ENCODE data around the gene TUBG1.
A peak's percentile ranks its signal among the peaks of the same experiment; 100 is the strongest.

The TUBG1 gene

GRCh38 chr17:42609182-42609813, at the start of gene TUBG1, which contains the start of gene RETREG3:
TSS of gene TUBG1 (plus strand) at chr17:42609683. CDS start at chr17:42609738, 55 bp downstream.
TSS of gene RETREG3 (minus strand) at chr17:42609374. CDS start at chr17:42609324, 50 bp downstream.
- peak; percentile 96 for DNase-seq

- DNase-seq: no peak
Observed at GRCh38 chr17:42560246-42560645, 49.2 kb upstream of the TUBG1 start.

- DNase-seq: peak; percentile 90
Observed at GRCh38 chr17:42561897-42562387, 47.5 kb upstream of the TUBG1 start, which contains the start of gene COASY. TSS of gene COASY (plus strand) at chr17:42562148. CDS start at chr17:42562623, 475 bp downstream.

GRCh38 chr17:42562388-42563142, 46.9 kb upstream of the TUBG1 start:
- no peak for DNase-seq

- no peak for DNase-seq
Observed at GRCh38 chr17:42563143-42563509, 46.4 kb upstream of the TUBG1 start.

- no peak for DNase-seq
Observed at GRCh38 chr17:42563543-42563942, 45.9 kb upstream of the TUBG1 start.

- no peak for DNase-seq
Observed at GRCh38 chr17:42563950-42564349, 45.5 kb upstream of the TUBG1 start.

- no peak for DNase-seq
Observed at GRCh38 chr17:42564815-42565522, 44.5 kb upstream of the TUBG1 start.

GRCh38 chr17:42565523-42566214, 43.8 kb upstream of the TUBG1 start:
- no peak for DNase-seq

- no peak for DNase-seq
Observed at GRCh38 chr17:42566215-42566882, 43.1 kb upstream of the TUBG1 start.

GRCh38 chr17:42566883-42567573, 42.5 kb upstream of the TUBG1 start, which contains the start of gene MLX:
TSS of gene MLX (plus strand) at chr17:42567100. CDS start at chr17:42567125, 25 bp downstream.
- peak; percentile 86 for DNase-seq

GRCh38 chr17:42568341-42569111, 41.0 kb upstream of the TUBG1 start:
- DNase-seq: no peak

GRCh38 chr17:42571435-42572225, 37.9 kb upstream of the TUBG1 start:
- DNase-seq: no peak

GRCh38 chr17:42573095-42573494, 36.4 kb upstream of the TUBG1 start:
- no peak for DNase-seq

- no peak for DNase-seq
Observed at GRCh38 chr17:42574463-42574862, 35.0 kb upstream of the TUBG1 start.

- DNase-seq: no peak
Observed at GRCh38 chr17:42577140-42577531, 32.3 kb upstream of the TUBG1 start.

- DNase-seq: peak; percentile 86
Observed at GRCh38 chr17:42577532-42578281, 31.8 kb upstream of the TUBG1 start, which contains the start of gene PSMC3IP. TSS of gene PSMC3IP (minus strand) at chr17:42577729. CDS start at chr17:42577686, 43 bp downstream.

GRCh38 chr17:42578282-42578869, 31.1 kb upstream of the TUBG1 start:
- peak; percentile 83 for DNase-seq
